Stimulated activated naive CD4-positive, alpha-beta T cell treated with Interleukin-2 at 50 U/mL for 16 hours (primary cell): ENCODE data around the gene DSTYK.

Experiments
- DNase-seq: peaks from one replicate; lab custom pipeline; 2025; lab: John Stamatoyannopoulos, UW

Gene DSTYK

DNA sequence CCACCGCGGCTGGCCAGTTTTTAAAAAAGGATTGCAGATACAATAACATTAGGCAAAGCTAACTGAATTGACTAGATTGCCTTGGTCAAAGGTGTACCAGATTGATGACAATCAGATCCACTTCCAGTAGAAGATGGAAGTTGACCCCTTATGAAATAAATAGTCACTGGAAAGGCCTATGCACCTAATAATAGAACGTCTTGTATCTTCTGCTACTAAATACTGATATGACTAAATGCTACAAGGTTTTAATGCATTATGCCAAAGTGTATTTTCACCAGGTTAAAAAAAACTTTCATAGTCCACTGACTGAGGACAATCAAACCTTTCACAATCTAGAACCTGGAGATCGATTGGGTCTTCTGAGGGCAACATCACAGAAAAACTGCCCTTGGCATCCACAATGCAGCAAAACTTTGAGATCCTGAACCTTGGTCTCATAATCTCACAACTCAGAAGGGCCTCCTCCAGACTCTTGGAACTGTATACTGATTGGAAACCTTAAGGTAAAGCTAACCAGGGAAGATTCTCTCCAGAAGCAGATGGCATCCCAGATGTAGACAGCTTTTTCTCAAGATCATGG is 82.0 kb downstream of the DSTYK start:
- DNase-seq, result no peak

DNA sequence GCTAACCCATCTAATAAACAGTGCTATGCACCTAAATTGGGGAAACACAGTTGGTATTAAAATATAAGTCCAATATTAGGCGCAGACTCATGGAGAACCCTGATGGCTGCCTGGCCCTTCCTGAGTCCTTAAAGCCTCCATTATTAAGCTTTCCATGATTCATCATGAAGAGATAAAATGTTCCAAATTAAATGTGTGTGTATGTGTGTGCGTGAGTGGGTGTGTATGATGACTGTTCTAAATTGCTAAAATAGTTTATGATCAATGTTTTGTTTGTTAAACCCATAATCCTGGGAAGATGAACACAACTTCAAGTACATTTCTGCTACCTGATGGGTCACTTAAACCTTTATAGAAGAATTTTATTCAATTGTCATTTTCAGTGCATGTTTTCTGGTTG is 83.5 kb downstream of the DSTYK start:
- DNase-seq, result no peak

DNA sequence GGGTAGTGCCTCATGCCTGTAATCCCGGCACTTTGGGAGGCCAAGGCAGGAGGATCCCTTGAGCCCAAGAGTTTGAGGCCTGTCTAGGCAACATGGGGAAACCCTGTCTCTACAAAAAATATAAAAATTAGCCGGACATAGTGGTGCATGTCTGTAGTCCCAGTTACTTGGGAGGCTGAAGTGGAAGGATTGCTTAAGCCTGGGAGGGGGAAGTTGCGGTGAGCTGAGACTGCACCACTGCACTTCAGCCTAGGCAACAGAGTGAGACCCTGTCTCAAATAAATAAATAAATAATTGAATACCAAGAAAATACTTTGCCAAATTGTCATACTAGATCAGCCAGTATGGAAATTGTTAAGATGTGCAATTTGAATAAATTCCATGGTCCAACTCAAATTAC is 83.9 kb downstream of the DSTYK start:
- no peak for DNase-seq

DNA sequence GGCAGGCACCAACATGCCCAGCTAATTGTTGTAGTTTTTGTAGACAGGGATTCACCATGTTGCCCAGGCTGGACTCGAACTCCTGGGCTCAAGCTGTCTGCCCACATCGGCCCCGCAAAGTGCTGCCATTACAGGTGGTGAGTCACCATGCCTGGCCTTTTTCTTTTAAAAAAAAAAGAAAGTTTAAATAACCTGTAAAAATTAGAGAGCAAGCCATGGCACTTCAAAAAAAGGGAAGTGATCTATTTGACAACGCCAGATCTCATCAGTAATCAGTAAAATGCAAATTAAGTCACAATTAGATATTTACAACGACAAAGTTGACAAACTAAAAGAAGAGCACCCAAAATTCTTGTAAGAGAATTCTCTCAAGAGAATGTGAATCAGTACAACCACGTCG is 86.8 kb downstream of the DSTYK start:
- DNase-seq, result no peak

DNA sequence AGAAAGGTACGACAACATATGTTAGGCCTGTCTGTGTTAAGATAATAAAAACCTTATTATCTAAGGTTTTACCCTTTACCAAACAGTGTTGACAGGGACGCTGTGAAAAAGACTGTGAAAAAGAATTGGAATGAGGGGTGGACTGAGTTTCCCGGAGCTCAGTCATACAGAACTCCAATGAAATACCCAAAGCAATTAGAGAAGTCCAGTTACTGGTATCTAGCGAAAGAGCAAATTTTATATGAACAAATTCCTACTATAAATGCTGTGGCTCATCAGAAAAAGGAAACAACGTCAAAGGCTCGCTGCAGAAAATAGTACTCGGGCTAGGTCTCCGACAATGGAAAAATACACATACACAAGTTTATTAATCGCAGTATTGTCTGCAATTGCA is 89.0 kb downstream of the DSTYK start:
- DNase-seq, result no peak

DNA sequence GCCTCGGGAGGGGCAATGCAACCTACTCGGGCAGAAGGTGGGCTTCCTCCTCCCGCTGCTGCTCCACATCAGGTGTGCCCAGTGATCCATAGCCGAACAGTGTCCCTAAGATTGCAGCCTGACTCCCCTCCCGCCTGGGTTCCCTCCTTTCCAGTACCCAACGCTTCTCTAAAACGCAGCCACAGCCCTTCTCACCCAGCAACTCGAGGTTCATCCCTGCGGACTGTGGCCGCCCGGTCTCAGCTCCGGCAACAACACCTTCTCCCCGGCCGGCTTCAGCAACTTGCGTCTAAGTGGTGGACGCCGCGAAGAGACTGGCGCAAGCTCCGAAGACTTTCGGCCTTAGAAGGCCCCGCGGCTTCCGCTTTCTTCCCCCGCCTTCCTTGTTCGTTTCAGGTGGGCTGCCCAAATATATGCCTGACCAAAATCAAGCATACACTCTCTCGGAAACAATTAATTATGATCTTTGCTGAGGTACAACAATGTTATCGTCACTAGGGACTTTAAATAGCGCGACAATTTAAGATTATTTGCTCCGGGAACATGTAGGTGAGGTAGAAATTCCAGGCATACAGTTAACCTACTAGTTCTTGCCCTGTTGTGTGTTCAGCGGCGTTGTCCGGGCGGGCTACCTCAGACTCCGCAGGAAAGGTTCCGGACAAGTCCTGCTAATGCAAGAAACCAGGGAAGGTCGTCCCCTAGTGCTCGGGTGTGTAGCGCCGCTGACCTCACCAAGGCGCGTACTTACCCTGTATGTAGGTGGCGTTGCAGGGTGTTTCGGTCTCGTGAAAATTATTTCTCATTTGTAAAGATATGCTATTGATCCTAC is 89.6 kb downstream of the DSTYK start, which contains the start of gene RBBP5:
RBBP5 (minus strand) TSS at position 319 of the 829 bp plus-strand sequence; CDS start at position 214, 105 bp downstream.
- peak; percentile 92 for DNase-seq

DNA sequence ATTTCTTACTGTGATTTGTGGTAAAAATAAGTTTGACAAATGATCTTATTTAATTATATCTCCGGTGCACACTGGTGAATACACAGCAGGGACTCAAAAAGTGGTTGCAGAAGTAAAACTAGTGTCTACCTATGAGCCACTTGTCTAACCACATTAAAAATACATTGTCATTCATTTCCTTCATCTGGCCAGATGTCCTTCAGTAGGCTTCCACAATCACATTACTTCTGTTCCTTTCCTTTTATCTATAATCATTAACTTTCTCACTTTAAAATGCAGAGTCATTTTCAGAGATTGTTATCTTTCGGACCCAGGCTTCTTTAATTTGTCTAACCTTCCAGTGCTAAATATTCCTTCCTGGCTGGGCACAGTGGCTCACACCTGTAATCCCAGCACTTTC is 92.8 kb downstream of the DSTYK start:
- no peak for DNase-seq

DNA sequence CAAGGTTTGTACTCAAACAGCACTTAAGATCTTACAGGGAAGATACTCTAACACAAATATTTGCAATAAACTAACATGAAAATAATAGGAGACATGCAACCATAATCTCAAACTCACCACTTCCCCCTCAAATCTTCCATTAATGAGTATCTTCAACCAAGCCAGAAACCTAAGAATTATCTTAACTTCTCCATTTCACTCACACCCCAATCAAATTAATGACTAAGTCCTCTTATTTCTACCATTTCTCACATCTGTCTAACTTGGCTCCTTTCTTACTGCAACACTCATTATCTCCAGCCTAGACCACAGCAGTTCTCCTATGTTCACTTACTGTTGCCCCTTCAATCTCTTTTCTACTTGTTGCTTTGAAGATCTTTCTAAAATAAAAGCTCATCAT is 100.1 kb downstream of the DSTYK start:
- DNase-seq, result no peak

DNA sequence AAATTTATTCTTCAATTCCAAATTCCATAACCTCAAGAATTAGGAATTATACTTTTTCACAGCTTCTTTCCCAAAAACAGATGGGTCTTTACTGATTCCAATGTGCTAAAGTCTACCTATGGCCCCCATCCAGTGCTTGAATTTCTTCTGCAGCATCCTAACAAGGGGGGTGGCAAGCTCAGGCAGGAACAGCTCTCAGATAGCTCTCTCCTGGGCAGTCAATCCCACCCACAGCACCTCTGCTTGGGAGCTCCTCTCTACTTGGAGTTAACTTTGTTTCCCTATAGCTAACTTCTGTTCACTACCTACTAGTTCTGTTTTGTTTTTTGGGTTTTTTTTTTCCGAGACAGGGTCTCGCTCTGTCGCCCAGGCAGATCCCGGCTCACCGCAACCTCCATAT is 101.8 kb downstream of the DSTYK start:
- no peak for DNase-seq

DNA sequence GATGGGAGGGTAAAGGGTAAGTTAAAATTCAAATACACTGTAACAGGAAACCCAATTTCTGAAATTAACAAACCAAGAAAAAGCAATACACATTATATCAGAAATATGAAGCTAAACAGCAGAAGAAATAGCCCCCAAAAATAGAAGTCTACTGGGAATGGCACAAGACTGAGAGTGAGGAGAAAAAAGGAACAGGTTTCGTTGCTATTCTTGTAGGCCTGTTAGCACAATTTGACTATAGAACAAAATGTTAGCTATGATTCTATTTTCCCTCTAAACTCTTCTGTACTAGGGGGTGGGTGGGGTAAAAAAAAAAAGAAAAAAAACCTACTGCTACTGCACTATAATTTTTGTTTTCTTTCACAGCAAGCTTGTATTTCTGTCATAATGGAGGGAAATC is 102.2 kb downstream of the DSTYK start:
- DNase-seq, result no peak

DNA sequence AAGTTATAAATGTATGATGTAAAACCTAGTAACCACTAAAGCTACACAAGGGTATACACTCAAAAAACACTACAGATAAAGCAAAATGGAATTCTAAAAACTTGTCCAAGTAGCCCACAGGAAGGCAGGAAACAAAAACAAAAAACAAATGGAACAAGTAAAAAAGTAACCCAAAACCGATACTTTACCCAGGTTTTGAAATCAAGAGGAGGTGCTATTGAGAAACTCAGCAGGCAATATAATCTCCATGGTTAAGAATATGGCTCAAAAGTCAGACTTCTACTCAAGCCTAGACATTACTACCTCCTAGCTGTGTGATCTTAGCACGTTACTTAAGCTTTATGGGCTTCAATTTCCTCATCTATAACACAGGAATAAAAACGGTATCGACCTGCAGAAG is 103.0 kb downstream of the DSTYK start:
- no peak for DNase-seq

DNA sequence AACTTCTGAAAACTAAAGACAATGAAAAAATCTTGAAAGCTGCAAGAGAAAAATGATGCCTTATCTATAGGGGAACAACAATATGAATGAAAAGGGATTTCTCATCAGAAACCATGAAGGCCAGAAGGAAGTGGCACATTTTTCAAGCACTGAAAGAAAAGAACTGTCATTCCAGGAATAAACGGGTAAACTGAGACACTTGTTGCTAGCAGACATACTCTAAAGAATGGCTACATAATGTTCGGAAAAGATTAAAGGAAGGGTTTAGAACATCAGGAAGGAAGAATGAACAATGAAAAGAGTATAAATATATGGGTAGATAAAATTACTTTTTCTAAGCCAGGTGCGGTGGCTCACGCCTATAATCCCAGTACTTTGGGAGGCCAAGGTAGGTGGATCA is 104.2 kb downstream of the DSTYK start:
- DNase-seq, result no peak

DNA sequence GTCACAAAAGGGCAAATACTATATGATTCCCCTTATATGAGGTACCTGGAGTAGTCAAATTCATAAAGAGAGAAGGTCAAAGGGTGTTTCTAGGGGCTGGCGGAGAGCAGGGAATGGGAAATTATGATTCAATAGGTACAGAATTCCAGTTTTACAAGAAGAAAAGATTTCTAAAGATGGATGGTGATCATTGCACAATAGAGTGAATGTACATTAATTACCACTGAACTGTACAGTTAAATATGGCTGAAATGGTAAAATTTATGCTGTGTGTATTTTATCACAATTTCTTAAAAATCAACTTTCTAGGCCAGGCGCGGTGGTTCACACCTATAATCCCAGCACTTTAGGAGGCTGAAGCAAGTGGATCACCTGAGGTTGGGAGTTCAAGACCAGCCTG is 109.1 kb downstream of the DSTYK start:
- no peak for DNase-seq

DNA sequence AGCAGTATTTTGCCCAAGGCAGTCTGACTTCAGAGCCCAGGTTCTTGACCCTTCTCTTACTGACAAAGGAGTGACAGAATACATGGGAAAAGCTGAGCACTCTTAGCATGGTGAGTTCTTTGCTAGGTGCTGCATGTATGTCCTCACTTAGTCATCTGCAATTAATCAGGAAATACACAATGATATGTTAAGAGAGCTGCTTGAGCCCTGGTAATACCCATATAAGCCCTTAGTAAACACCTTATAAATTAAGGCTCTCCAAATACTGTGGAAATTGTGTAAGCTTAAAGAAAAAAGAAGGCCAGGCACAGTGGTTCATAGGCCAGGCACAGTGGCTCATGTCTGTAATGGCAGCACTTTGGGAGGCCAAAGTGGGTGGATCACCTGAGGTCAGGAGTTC is 113.3 kb downstream of the DSTYK start:
- no peak for DNase-seq

DNA sequence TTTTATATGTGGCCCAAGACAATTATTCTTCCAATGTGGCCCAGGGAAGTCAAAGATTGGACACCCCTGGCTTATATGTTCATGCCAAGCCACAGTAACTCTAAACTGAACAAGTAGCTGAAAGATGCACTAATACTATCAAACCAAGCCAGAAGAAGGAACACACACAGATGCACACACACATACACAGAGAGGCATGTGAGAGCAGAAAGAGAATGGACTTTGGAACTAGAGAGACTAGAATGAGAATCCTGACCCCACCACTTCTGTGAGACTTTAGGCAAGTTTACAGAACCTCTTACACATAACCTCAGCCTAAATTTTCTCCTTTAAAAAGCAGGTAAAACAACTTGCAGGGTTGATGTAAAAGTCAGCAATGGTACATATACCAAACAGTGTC is 116.1 kb downstream of the DSTYK start:
- no peak for DNase-seq
